ENCODE measurements around the gene WWOX. TPM values are rescaled to one million over a fixed set of nuclear protein-coding genes. Genes with fewer than 3 reads are reported as not detected.

WWOX gene
- total RNA-seq, 1 experiment from 2014 or later: 28.3 TPM

DNA sequence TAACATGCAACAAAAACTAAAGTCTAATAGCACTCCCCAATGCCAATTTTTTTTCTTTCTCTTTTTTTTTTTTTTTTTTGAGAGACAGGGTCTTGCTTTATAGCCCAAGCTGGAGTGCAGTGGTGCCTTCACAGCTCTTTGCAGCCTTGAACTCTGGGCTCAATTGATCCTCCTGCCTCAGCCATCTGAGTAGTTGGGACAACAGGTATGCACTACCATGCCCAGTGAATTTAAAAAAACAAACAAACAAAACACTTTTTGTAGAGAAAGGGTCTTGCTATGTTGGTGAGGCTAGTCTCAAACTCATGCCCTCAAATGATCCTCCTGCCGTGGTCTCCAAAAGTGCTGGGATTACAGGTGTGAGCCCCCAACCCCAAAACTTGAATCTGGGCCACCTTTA, 632.3 kb downstream of the WWOX start:
- Histone ChIP-seq H3K79me2 (ENCODE audit: low read length) (no peaks in the 10 kb centered on the region), H3K4me2 (ENCODE audit: low read length) (no peak overlapping the region), H3K4me1 (ENCODE audit: insufficient read depth, low read length) (no peaks in the 10 kb centered on the region), H3K36me3 (ENCODE audit: low read depth, low read length) (no peaks in the 10 kb centered on the region), H4K20me1 (ENCODE audit: low read length) (no peaks in the 10 kb centered on the region), H3K9ac (ENCODE audit: low read length) (no peak overlapping the region), H3K27me3 (ENCODE audit: low read length) (no peaks in the 10 kb centered on the region), H3K9me2 (replicated peaks; ENCODE audit: low read length) (no peaks in the 10 kb centered on the region), H3K9me3 (ENCODE audit: low read length) (no peaks in the 10 kb centered on the region), H2AFZ (ENCODE audit: low read length) (no peak overlapping the region), H3K27ac (ENCODE audit: low read length) (no peak overlapping the region), H3F3A (ENCODE audit: low read length, unreplicated experiment) (no peaks in the 10 kb centered on the region), H3K4me3 (ENCODE audit: low read length) (no peak overlapping the region)
- BruUV-seq (replicated peaks): no TSS peak
- ChIA-PET CTCF (no interaction called here), POLR2A (ENCODE audit: unreplicated experiment) (no interaction called here)
- ATAC-seq: no peak
- intact Hi-C loops (cut with micrococcal nuclease): no loop called here
- DNase-seq: no peak
- TF ChIP-seq EZH2phosphoT487 (IDR thresholded peaks at IDR 0.05; ENCODE audit: borderline replicate concordance, low read length) (no peak), CTCF (conservative IDR thresholded peaks at IDR 0.05; ENCODE audit: low read depth, low read length) (no peak), EZH2 (IDR thresholded peaks at IDR 0.05; ENCODE audit: low read length, unreplicated experiment) (no peak)

DNA sequence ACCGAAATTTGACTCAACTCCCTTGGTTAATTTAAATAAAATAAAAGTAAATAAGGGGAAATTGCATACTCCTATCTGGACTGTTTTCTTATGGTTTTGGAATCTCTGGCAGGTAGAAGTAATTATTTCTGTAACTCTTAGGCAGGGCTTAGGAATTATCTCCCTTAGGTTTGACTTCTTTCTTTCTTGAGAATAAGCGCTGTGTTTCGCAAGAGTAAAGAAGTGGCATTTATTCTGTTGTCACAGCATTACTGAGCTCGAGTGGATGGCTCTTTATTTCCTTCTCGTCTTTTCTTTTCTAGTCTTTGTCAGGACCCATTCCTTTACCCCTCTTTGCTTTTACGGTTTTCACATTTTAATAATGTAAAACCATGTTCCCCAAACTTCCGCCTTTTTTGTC, 633.2 kb downstream of the WWOX start:
- Histone ChIP-seq H3K9ac (ENCODE audit: low read length) (no peak overlapping the region), H3F3A (ENCODE audit: low read length, unreplicated experiment) (no peaks in the 10 kb centered on the region), H3K27me3 (ENCODE audit: low read length) (no peaks in the 10 kb centered on the region), H4K20me1 (ENCODE audit: low read length) (no peaks in the 10 kb centered on the region), H3K4me2 (ENCODE audit: low read length) (no peak overlapping the region), H3K79me2 (ENCODE audit: low read length) (no peaks in the 10 kb centered on the region), H3K9me3 (ENCODE audit: low read length) (no peaks in the 10 kb centered on the region), H3K9me2 (replicated peaks; ENCODE audit: low read length) (no peaks in the 10 kb centered on the region), H2AFZ (ENCODE audit: low read length) (no peak overlapping the region), H3K4me3 (ENCODE audit: low read length) (no peak overlapping the region), H3K4me1 (ENCODE audit: insufficient read depth, low read length) (no peaks in the 10 kb centered on the region), H3K27ac (ENCODE audit: low read length) (no peak overlapping the region), H3K36me3 (ENCODE audit: low read depth, low read length) (no peaks in the 10 kb centered on the region)
- intact Hi-C loops (cut with micrococcal nuclease): no loop called here
- no peak for ATAC-seq
- CTCF ChIA-PET: no interaction called here
- POLR2A ChIA-PET (ENCODE audit: unreplicated experiment): no interaction called here
- TF ChIP-seq EZH2phosphoT487 (IDR thresholded peaks at IDR 0.05; ENCODE audit: borderline replicate concordance, low read length) (no peak), EZH2 (IDR thresholded peaks at IDR 0.05; ENCODE audit: low read length, unreplicated experiment) (no peak), CTCF (conservative IDR thresholded peaks at IDR 0.05; ENCODE audit: low read depth, low read length) (no peak)
- DNase-seq: no peak
- no TSS peak for BruUV-seq (replicated peaks)

DNA sequence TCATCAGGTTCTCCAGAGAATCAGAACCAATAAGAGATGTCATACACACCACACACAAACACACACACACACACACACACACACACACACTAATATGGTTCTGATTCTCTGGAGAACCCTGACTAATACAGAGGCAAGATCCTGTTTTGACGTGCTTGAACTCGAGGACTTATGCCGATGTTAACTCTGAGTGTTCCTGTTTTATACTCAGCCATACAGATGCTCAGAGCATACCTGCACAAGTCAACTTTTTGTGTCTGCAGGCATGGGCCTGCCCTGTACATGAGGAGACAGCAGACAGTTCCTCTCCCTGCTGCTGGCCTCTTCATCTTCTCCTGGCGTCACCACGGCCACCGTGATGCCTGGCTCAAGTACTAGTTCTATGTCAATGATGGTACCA, 635.9 kb downstream of the WWOX start:
- no peak overlapping the region for H3K27ac ChIP-seq (ENCODE audit: low read length)
- no peak for ATAC-seq

More for the DNA sequence above, 635.9 kb downstream of the WWOX start:
- Histone ChIP-seq H3K4me1 (ENCODE audit: insufficient read depth, low read length) (no peaks in the 10 kb centered on the region), H3F3A (ENCODE audit: low read length, unreplicated experiment) (no peaks in the 10 kb centered on the region), H3K36me3 (ENCODE audit: low read depth, low read length) (no peaks in the 10 kb centered on the region), H3K27me3 (ENCODE audit: low read length) (no peaks in the 10 kb centered on the region), H3K79me2 (ENCODE audit: low read length) (no peaks in the 10 kb centered on the region), H3K4me2 (ENCODE audit: low read length) (no peak overlapping the region), H3K9ac (ENCODE audit: low read length) (no peak overlapping the region), H4K20me1 (ENCODE audit: low read length) (no peaks in the 10 kb centered on the region), H3K9me2 (replicated peaks; ENCODE audit: low read length) (no peaks in the 10 kb centered on the region), H2AFZ (ENCODE audit: low read length) (no peak overlapping the region), H3K4me3 (ENCODE audit: low read length) (no peak overlapping the region), H3K9me3 (ENCODE audit: low read length) (no peaks in the 10 kb centered on the region)
- ChIA-PET CTCF (no interaction called here), POLR2A (ENCODE audit: unreplicated experiment) (no interaction called here)
- no TSS peak for BruUV-seq (replicated peaks)
- intact Hi-C loops (cut with micrococcal nuclease): no loop called here
- DNase-seq: no peak
- TF ChIP-seq CTCF (conservative IDR thresholded peaks at IDR 0.05; ENCODE audit: low read depth, low read length) (no peak), EZH2 (IDR thresholded peaks at IDR 0.05; ENCODE audit: low read length, unreplicated experiment) (no peak), EZH2phosphoT487 (IDR thresholded peaks at IDR 0.05; ENCODE audit: borderline replicate concordance, low read length) (no peak)
